ENCODE measurements around the gene STARD10. TPM values are rescaled to one million over a fixed set of nuclear protein-coding genes. Genes with fewer than 3 reads are reported as not detected.

Gene STARD10
- total and polyA plus RNA-seq, 9 donors, result 39.0 to 84.0 (median 57.9) TPM

- Histone ChIP-seq H3K4me1 (ENCODE audit: control insufficient read depth, insufficient read depth, low read length) (peaks cover 60% of the 10 kb centered on the region), H3K27ac (ENCODE audit: low read length) (peak overlapping the region; percentile 93), H3K4me3 (ENCODE audit: low read length) (no peak overlapping the region), H3K9me3 (replicated peaks; ENCODE audit: control insufficient read depth, low read depth, low read length) (no peaks in the 10 kb centered on the region), H3K36me3 (ENCODE audit: control insufficient read depth, insufficient read depth, low read length) (peaks cover 4% of the 10 kb centered on the region), H3K27me3 (ENCODE audit: control insufficient read depth, insufficient read depth, low read length) (no peaks in the 10 kb centered on the region)
- DNase-seq, result no peak
- 70% methylated on average over 4 of the region's 6 CpGs for WGBS (ENCODE audit: insufficient coverage)
Measured at GRCh38 chr11:72774499-72774898, 19.3 kb downstream of the STARD10 start.

GRCh38 chr11:72773696-72774095 is 20.2 kb downstream of the STARD10 start:
- no peaks in the 10 kb centered on the region for H3K9me3 ChIP-seq (replicated peaks; ENCODE audit: control insufficient read depth, low read depth, low read length)
- WGBS (ENCODE audit: insufficient coverage), result 70% methylated on average over 2 of the region's 6 CpGs
- peaks cover 2% of the 10 kb centered on the region for H3K36me3 ChIP-seq (ENCODE audit: control insufficient read depth, insufficient read depth, low read length)
- H3K4me3 ChIP-seq (ENCODE audit: low read length), result no peak overlapping the region
- no peak for DNase-seq
- H3K27ac ChIP-seq (ENCODE audit: low read length), result peak overlapping the region; percentile 93
- H3K27me3 ChIP-seq (ENCODE audit: control insufficient read depth, insufficient read depth, low read length), result no peaks in the 10 kb centered on the region
- peaks cover 60% of the 10 kb centered on the region for H3K4me1 ChIP-seq (ENCODE audit: control insufficient read depth, insufficient read depth, low read length)

- Histone ChIP-seq H3K27me3 (ENCODE audit: control insufficient read depth, insufficient read depth, low read length) (no peaks in the 10 kb centered on the region), H3K4me3 (ENCODE audit: low read length) (no peak overlapping the region), H3K36me3 (ENCODE audit: control insufficient read depth, insufficient read depth, low read length) (no peaks in the 10 kb centered on the region), H3K9me3 (replicated peaks; ENCODE audit: control insufficient read depth, low read depth, low read length) (no peaks in the 10 kb centered on the region), H3K27ac (ENCODE audit: low read length) (peak overlapping the region; percentile 93), H3K4me1 (ENCODE audit: control insufficient read depth, insufficient read depth, low read length) (peaks cover 60% of the 10 kb centered on the region)
- no CpG with 5 or more reads among the region's 5 CpGs for WGBS (ENCODE audit: insufficient coverage)
- DNase-seq, result peak; percentile 94
Measured at GRCh38 chr11:72773291-72773690, 20.6 kb downstream of the STARD10 start.

GRCh38 chr11:72772059-72772458 is 21.8 kb downstream of the STARD10 start:
- H3K27me3 ChIP-seq (ENCODE audit: control insufficient read depth, insufficient read depth, low read length), result no peaks in the 10 kb centered on the region
- H3K27ac ChIP-seq (ENCODE audit: low read length), result peak overlapping the region; percentile 93
- 85% methylated on average over 12 of the region's 12 CpGs for WGBS (ENCODE audit: insufficient coverage)
- no peak overlapping the region for H3K4me3 ChIP-seq (ENCODE audit: low read length)
- H3K36me3 ChIP-seq (ENCODE audit: control insufficient read depth, insufficient read depth, low read length), result no peaks in the 10 kb centered on the region
- DNase-seq, result no peak
- peaks cover 55% of the 10 kb centered on the region for H3K4me1 ChIP-seq (ENCODE audit: control insufficient read depth, insufficient read depth, low read length)
- no peaks in the 10 kb centered on the region for H3K9me3 ChIP-seq (replicated peaks; ENCODE audit: control insufficient read depth, low read depth, low read length)

DNA sequence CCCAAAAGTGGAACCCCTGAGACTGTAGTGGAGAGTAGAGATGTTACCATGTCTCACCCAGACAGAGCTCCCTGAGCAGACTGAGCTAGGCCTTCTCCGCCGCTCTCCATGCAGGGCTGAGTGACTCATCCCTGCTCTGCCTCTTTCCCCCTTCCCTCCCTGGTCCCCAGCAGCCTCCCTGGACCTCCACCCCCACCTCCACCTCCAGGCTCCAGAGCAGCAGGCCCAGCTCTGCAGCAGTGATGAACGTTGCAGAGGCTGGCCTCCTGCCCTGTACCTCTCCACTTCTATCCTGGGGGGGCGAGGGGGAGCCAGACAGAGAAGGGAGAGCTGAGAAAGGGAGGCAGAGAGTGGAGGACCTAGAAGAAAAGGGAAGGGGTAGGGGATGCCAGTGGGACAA is 22.3 kb downstream of the STARD10 start:
- peak overlapping the region; percentile 13 for H3K27ac ChIP-seq (ENCODE audit: low read length)
- WGBS (ENCODE audit: insufficient coverage), result no CpG with 5 or more reads among the region's 4 CpGs
- H3K4me3 ChIP-seq (ENCODE audit: low read length), result no peak overlapping the region
- DNase-seq, result no peak
- H3K36me3 ChIP-seq (ENCODE audit: control insufficient read depth, insufficient read depth, low read length), result no peaks in the 10 kb centered on the region
- no peaks in the 10 kb centered on the region for H3K9me3 ChIP-seq (replicated peaks; ENCODE audit: control insufficient read depth, low read depth, low read length)
- peaks cover 50% of the 10 kb centered on the region for H3K4me1 ChIP-seq (ENCODE audit: control insufficient read depth, insufficient read depth, low read length)
- no peaks in the 10 kb centered on the region for H3K27me3 ChIP-seq (ENCODE audit: control insufficient read depth, insufficient read depth, low read length)

GRCh38 chr11:72770799-72771198 is 23.0 kb downstream of the STARD10 start:
- Histone ChIP-seq H3K27ac (ENCODE audit: low read length) (no peak overlapping the region), H3K27me3 (ENCODE audit: control insufficient read depth, insufficient read depth, low read length) (no peaks in the 10 kb centered on the region), H3K9me3 (replicated peaks; ENCODE audit: control insufficient read depth, low read depth, low read length) (no peaks in the 10 kb centered on the region), H3K4me3 (ENCODE audit: low read length) (no peak overlapping the region), H3K36me3 (ENCODE audit: control insufficient read depth, insufficient read depth, low read length) (no peaks in the 10 kb centered on the region), H3K4me1 (ENCODE audit: control insufficient read depth, insufficient read depth, low read length) (peaks cover 47% of the 10 kb centered on the region)
- DNase-seq, result no peak
- 79% methylated on average over 2 of the region's 3 CpGs for WGBS (ENCODE audit: insufficient coverage)

GRCh38 chr11:72769680-72770079 is 24.2 kb downstream of the STARD10 start:
- no peak for DNase-seq
- H3K36me3 ChIP-seq (ENCODE audit: control insufficient read depth, insufficient read depth, low read length), result no peaks in the 10 kb centered on the region
- peaks cover 41% of the 10 kb centered on the region for H3K4me1 ChIP-seq (ENCODE audit: control insufficient read depth, insufficient read depth, low read length)
- WGBS (ENCODE audit: insufficient coverage), result no CpG with 5 or more reads among the region's 4 CpGs
- H3K9me3 ChIP-seq (replicated peaks; ENCODE audit: control insufficient read depth, low read depth, low read length), result no peaks in the 10 kb centered on the region
- no peak overlapping the region for H3K27ac ChIP-seq (ENCODE audit: low read length)
- no peaks in the 10 kb centered on the region for H3K27me3 ChIP-seq (ENCODE audit: control insufficient read depth, insufficient read depth, low read length)
- no peak overlapping the region for H3K4me3 ChIP-seq (ENCODE audit: low read length)

- no peaks in the 10 kb centered on the region for H3K36me3 ChIP-seq (ENCODE audit: control insufficient read depth, insufficient read depth, low read length)
- H3K27ac ChIP-seq (ENCODE audit: low read length), result no peak overlapping the region
- H3K9me3 ChIP-seq (replicated peaks; ENCODE audit: control insufficient read depth, low read depth, low read length), result no peaks in the 10 kb centered on the region
- peaks cover 30% of the 10 kb centered on the region for H3K4me1 ChIP-seq (ENCODE audit: control insufficient read depth, insufficient read depth, low read length)
- no peak overlapping the region for H3K4me3 ChIP-seq (ENCODE audit: low read length)
- no peak for DNase-seq
- 78% methylated on average over 1 of the region's 3 CpGs for WGBS (ENCODE audit: insufficient coverage)
- H3K27me3 ChIP-seq (ENCODE audit: control insufficient read depth, insufficient read depth, low read length), result no peaks in the 10 kb centered on the region
Measured at GRCh38 chr11:72768581-72768980, 25.3 kb downstream of the STARD10 start.

GRCh38 chr11:72767203-72768062 is 26.4 kb downstream of the STARD10 start:
- H3K4me1 ChIP-seq (ENCODE audit: control insufficient read depth, insufficient read depth, low read length), result peaks cover 19% of the 10 kb centered on the region
- no peak for DNase-seq
- H3K4me3 ChIP-seq (ENCODE audit: low read length), result no peak overlapping the region
- H3K27me3 ChIP-seq (ENCODE audit: control insufficient read depth, insufficient read depth, low read length), result no peaks in the 10 kb centered on the region
- H3K27ac ChIP-seq (ENCODE audit: low read length), result no peak overlapping the region
- no peaks in the 10 kb centered on the region for H3K9me3 ChIP-seq (replicated peaks; ENCODE audit: control insufficient read depth, low read depth, low read length)
- no peaks in the 10 kb centered on the region for H3K36me3 ChIP-seq (ENCODE audit: control insufficient read depth, insufficient read depth, low read length)
- 95% methylated on average over 4 of the region's 4 CpGs for WGBS (ENCODE audit: insufficient coverage)

GRCh38 chr11:72766152-72766902 is 27.5 kb downstream of the STARD10 start:
- Histone ChIP-seq H3K27ac (ENCODE audit: low read length) (no peak overlapping the region), H3K27me3 (ENCODE audit: control insufficient read depth, insufficient read depth, low read length) (no peaks in the 10 kb centered on the region), H3K9me3 (replicated peaks; ENCODE audit: control insufficient read depth, low read depth, low read length) (no peaks in the 10 kb centered on the region), H3K36me3 (ENCODE audit: control insufficient read depth, insufficient read depth, low read length) (no peaks in the 10 kb centered on the region), H3K4me3 (ENCODE audit: low read length) (no peak overlapping the region), H3K4me1 (ENCODE audit: control insufficient read depth, insufficient read depth, low read length) (peaks cover 8% of the 10 kb centered on the region)
- no peak for DNase-seq
- 84% methylated on average over 6 of the region's 12 CpGs for WGBS (ENCODE audit: insufficient coverage)
